Transverse colon (tissue), 4 donors: ENCODE results near the gene THAP8. TPM values are rescaled to one million over a fixed set of nuclear protein-coding genes. Genes with fewer than 3 reads are reported as not detected.

ENCODE experiments used
- DNase-seq: peaks from one replicate; pipeline ENCODE4 v3.0.0-alpha.2; 2019
- H3K27ac ChIP-seq, 4 donors: fragments of 200-600 bp; sonication (generic); 2 replicates each; pipeline ENCODE4 v1.5.1; 2016 to 2018; ENCODE audit warnings: inconsistent platforms in 4 of 4
- H3K27me3 ChIP-seq: fragments of 200-600 bp; sonication (generic); 2 replicates; pipeline ENCODE4 v1.5.1; 2017; ENCODE audit warnings: inconsistent platforms
- H3K36me3 ChIP-seq, 4 donors: fragments of 200-600 bp; sonication (generic); 2 replicates each; pipeline ENCODE4 v1.5.1; 2017 to 2019; ENCODE audit warnings: inconsistent platforms in 4 of 4
- H3K4me1 ChIP-seq, 4 donors: fragments of 200-600 bp; sonication (generic); 2 replicates each; pipeline ENCODE4 v1.5.1; 2017 to 2020; ENCODE audit warnings: inconsistent platforms in 4 of 4
- H3K4me3 ChIP-seq, 4 donors: fragments of 200-600 bp; sonication (generic); 1 replicate in 1 of 4; 2 replicates in 3 of 4; pipeline versions ENCODE4 v1.5.1 to v1.6.1; 2017 to 2019; ENCODE audit warnings: inconsistent platforms in 4 of 4
- H3K9me3 ChIP-seq, 2 donors: fragments of 200-600 bp; sonication (generic); 2 replicates each; pipeline ENCODE4 v1.5.1; 2017 to 2019; ENCODE audit warnings: inconsistent platforms in 2 of 2
- EP300 ChIP-seq: sonication (generic); formaldehyde crosslinking; IDR thresholded peaks from one replicate; pipeline ENCODE4 v1.6.1; 2017; ENCODE audit warnings: antibody characterized with exemption, low read depth
- POLR2A ChIP-seq: fragments of 450-650 bp; IDR thresholded peaks from one replicate; pipeline ENCODE4 v1.6.1; 2016; ENCODE audit warnings: antibody characterized with exemption, mild to moderate bottlenecking, moderate library complexity
- POLR2AphosphoS5 ChIP-seq, 3 donors: sonication (generic); formaldehyde crosslinking; IDR thresholded peaks; one replicate each; pipeline ENCODE4 v1.6.1; 2016; ENCODE audit warnings: antibody characterized with exemption in 3 of 3
- WGBS, 2 donors: methylation state at CpG; one replicate each; pipeline ENCODE4 v1.1.5; 2018; ENCODE audit warnings: low coverage in 1 of 2; 5-methylcytosine and 5-hydroxymethylcytosine counted together
- in situ Hi-C, 4 donors: fragments of 200-750 bp; cut with MboI; loops; one replicate each; pipeline versions ENCODE4 v1.15.0 to v1.15.1; 2017; ENCODE audit warnings: low sequenced_read_pairs in 3 of 4, low pct_ligation_motif_present in 1 of 4, low pct_unique_long_range_greater_than_20kb in 1 of 4
- intact Hi-C: fragments of 100-400 bp; cut with DNase I; formaldehyde crosslinking; loops from one replicate; pipeline ENCODE4 v1.15.1; 2023; ENCODE audit warnings: low total_unique reads
- total RNA-seq, 4 donors: library from RNA; depleted of rRNA; stranded (reverse); fragments of >200 nt; gene quantifications; one replicate each; pipeline ENCODE4 v1.1.0, GENCODE V29; 2016
- TF ChIP-seq, protein P1 (sequence below), 5 experiments: fragments of 200-600 bp in 3 of 5; fragments of 450-650 bp in 2 of 5; sonication (generic) in 3 of 5; IDR thresholded peaks; 1 replicate in 2 of 5; 2 replicates in 3 of 5; pipeline ENCODE4 v1.5.1; 2016 to 2017; ENCODE audit warnings: antibody characterized with exemption in 5 of 5, inconsistent platforms in 3 of 5, mild to moderate bottlenecking in 2 of 5, moderate library complexity in 1 of 5

The THAP8 gene
- total RNA-seq, 4 donors from 2014 or later, result 9.5 to 64.1 (median 11.2) TPM; not detected in 1

DNA sequence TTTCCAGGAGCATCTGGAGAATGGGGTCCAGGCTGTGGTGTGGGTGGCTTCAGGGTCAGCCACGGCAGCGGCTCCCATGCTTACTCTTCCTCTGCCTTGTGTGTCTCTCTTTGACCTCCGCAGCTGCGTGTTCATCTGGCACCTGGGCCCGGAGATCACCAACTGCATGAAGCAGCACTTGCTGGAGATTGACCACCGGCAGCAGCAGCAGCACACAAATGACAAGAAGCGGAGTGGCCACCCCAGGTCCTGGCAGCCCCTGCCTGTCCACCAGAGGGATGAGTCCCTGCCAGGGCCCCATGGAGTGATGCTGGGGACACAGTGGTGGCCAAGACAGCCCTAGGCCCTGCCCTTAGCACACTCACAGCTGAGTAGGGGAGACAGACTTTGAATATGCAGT is 38.5 kb upstream of the THAP8 start:
- no peak overlapping the region for H3K4me3 ChIP-seq
- H3K4me1 ChIP-seq, result no peaks in the 10 kb centered on the region
- H3K27me3 ChIP-seq, result no peaks in the 10 kb centered on the region
- H3K36me3 ChIP-seq, result no peaks in the 10 kb centered on the region
- WGBS, 2 donors, result 95% methylated on average over 7 of the region's 7 CpGs; no CpG with 5 or more reads in 1 of the 2 donors
- in situ Hi-C loops, result no loop called here
- intact Hi-C loops, result no loop called here
- TF ChIP-seq, protein P1, sequence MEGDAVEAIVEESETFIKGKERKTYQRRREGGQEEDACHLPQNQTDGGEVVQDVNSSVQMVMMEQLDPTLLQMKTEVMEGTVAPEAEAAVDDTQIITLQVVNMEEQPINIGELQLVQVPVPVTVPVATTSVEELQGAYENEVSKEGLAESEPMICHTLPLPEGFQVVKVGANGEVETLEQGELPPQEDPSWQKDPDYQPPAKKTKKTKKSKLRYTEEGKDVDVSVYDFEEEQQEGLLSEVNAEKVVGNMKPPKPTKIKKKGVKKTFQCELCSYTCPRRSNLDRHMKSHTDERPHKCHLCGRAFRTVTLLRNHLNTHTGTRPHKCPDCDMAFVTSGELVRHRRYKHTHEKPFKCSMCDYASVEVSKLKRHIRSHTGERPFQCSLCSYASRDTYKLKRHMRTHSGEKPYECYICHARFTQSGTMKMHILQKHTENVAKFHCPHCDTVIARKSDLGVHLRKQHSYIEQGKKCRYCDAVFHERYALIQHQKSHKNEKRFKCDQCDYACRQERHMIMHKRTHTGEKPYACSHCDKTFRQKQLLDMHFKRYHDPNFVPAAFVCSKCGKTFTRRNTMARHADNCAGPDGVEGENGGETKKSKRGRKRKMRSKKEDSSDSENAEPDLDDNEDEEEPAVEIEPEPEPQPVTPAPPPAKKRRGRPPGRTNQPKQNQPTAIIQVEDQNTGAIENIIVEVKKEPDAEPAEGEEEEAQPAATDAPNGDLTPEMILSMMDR (IDR thresholded peaks at IDR 0.05), result no peak
- no peak for TF ChIP-seq POLR2AphosphoS5 (IDR thresholded peaks at IDR 0.05)
- TF ChIP-seq POLR2A, result no peak
- TF ChIP-seq EP300, result no peak
- no peak for DNase-seq
- H3K27ac ChIP-seq, result no peak overlapping the region
- no peaks in the 10 kb centered on the region for H3K9me3 ChIP-seq

GRCh38 chr19:36090910-36091695 is 37.0 kb upstream of the THAP8 start:
- Histone ChIP-seq H3K4me1 (no peaks in the 10 kb centered on the region), H3K27me3 (no peaks in the 10 kb centered on the region), H3K9me3 (no peaks in the 10 kb centered on the region), H3K4me3 (no peak overlapping the region), H3K27ac (no peak overlapping the region), H3K36me3 (no peaks in the 10 kb centered on the region)
- intact Hi-C loops (no loop called here), in situ Hi-C loops (no loop called here)
- no peak for DNase-seq
- 71 to 85% methylated on average over 4 to 13 of the region's 13 CpGs for WGBS, 2 donors
- TF ChIP-seq, protein P1 (IDR thresholded peaks at IDR 0.05), result no peak
- no peak for TF ChIP-seq POLR2A
- TF ChIP-seq POLR2AphosphoS5 (IDR thresholded peaks at IDR 0.05), result no peak
- TF ChIP-seq EP300, result no peak

GRCh38 chr19:36089847-36090246 is 35.8 kb upstream of the THAP8 start:
- no peak overlapping the region for H3K27ac ChIP-seq
- no peaks in the 10 kb centered on the region for H3K4me1 ChIP-seq
- 96 to 100% methylated on average over 2 to 5 of the region's 5 CpGs for WGBS, 2 donors
- H3K27me3 ChIP-seq, result no peaks in the 10 kb centered on the region
- TF ChIP-seq POLR2A (no peak), POLR2AphosphoS5 (IDR thresholded peaks at IDR 0.05) (no peak), EP300 (no peak)
- TF ChIP-seq, protein P1 (IDR thresholded peaks at IDR 0.05), result no peak
- DNase-seq, result no peak
- intact Hi-C loops (loop anchor here (10.0 kb wide), 1 partner anchor 135 kb away; no protein-coding TSS in a partner anchor), in situ Hi-C loops (no loop called here)
- H3K4me3 ChIP-seq, result no peak overlapping the region
- H3K36me3 ChIP-seq, result no peaks in the 10 kb centered on the region
- H3K9me3 ChIP-seq, result no peaks in the 10 kb centered on the region

GRCh38 chr19:36086326-36086725 is 32.2 kb upstream of the THAP8 start:
- 95% methylated on average over 9 of the region's 9 CpGs; no CpG with 5 or more reads in 1 of the 2 donors for WGBS, 2 donors
- no peaks in the 10 kb centered on the region for H3K9me3 ChIP-seq
- no peaks in the 10 kb centered on the region for H3K4me1 ChIP-seq
- H3K4me3 ChIP-seq, result no peak overlapping the region
- no peak for DNase-seq
- intact Hi-C loops, result loop anchor here (10.0 kb wide), 1 partner anchor 132 kb away; no protein-coding TSS in a partner anchor
- no peak overlapping the region for H3K27ac ChIP-seq
- no peaks in the 10 kb centered on the region for H3K36me3 ChIP-seq
- TF ChIP-seq POLR2AphosphoS5 (IDR thresholded peaks at IDR 0.05) (no peak), POLR2A (no peak)
- TF ChIP-seq, protein P1 (IDR thresholded peaks at IDR 0.05), result no peak
- no peaks in the 10 kb centered on the region for H3K27me3 ChIP-seq
- in situ Hi-C loops, result no loop called here
